ENCODE measurements around the gene MAMDC2.

DNA sequence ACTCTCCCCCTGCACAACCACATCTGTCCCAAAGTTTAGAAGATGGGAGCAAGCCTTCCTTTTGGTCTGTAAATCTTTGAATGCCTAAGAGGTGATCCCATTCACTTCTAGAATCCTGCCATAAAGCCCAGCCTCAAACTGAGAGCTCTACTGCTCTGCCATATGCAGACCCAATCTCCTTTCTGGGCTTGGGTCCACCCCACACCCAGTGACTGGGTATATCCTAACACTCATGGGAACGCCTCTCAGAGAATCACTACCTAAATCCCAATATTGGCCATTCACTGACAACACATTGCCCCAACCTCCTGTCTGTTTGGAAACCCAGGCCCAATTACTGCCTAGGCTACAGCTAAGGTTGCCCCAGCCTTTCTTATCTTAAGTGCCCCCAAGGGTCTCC lies 90.7 kb downstream of the MAMDC2 start:
- TF ChIP-seq, protein P1, sequence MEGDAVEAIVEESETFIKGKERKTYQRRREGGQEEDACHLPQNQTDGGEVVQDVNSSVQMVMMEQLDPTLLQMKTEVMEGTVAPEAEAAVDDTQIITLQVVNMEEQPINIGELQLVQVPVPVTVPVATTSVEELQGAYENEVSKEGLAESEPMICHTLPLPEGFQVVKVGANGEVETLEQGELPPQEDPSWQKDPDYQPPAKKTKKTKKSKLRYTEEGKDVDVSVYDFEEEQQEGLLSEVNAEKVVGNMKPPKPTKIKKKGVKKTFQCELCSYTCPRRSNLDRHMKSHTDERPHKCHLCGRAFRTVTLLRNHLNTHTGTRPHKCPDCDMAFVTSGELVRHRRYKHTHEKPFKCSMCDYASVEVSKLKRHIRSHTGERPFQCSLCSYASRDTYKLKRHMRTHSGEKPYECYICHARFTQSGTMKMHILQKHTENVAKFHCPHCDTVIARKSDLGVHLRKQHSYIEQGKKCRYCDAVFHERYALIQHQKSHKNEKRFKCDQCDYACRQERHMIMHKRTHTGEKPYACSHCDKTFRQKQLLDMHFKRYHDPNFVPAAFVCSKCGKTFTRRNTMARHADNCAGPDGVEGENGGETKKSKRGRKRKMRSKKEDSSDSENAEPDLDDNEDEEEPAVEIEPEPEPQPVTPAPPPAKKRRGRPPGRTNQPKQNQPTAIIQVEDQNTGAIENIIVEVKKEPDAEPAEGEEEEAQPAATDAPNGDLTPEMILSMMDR (conservative IDR thresholded peaks at IDR 0.05) = no peak
- no peak for TF ChIP-seq EZH2 (IDR thresholded peaks at IDR 0.05; ENCODE audit: low read depth)

Data from PC-9 (cell line).